ENCODE measurements around the gene TEKT3.
A peak's percentile ranks its signal among the peaks of the same experiment; 100 is the strongest.

TEKT3 gene

DNA sequence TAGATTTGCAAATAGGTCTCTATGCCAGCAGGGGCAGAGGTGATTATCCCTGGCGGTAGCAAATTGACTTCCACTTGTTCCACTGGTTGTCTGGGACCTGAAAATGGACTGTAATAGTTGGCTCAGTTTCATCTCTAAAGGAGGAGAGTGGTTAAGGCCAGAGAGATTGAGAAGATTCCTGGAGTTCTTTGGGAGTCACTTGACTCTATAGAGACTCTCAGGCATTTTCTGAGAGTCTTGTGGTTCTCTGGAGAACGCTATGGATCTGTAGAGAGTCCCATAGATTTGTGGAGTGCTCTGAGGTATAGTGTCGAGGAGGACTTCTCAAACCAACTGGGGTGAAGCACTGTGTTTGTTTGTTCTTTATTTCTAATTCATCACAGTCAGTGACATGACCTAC is 67.4 kb downstream of the TEKT3 start:
- Histone ChIP-seq H3K36me3 (replicated peaks; ENCODE audit: low read depth, low read length) (no peaks in the 10 kb centered on the region), H4K20me1 (ENCODE audit: insufficient read depth, low read length) (no peaks in the 10 kb centered on the region), H3K9ac (ENCODE audit: low read length) (no peak overlapping the region), H3K4me2 (ENCODE audit: low read length) (no peak overlapping the region), H3K4me1 (ENCODE audit: low read length) (no peaks in the 10 kb centered on the region), H3K27ac (ENCODE audit: low read length) (no peak overlapping the region), H3K79me2 (ENCODE audit: low read length) (no peaks in the 10 kb centered on the region), H3K4me3 (ENCODE audit: low read length) (no peak overlapping the region), H3K9me3 (ENCODE audit: insufficient read depth, low read length) (no peaks in the 10 kb centered on the region), H3K27me3 (ENCODE audit: low read depth, low read length) (no peaks in the 10 kb centered on the region), H2AFZ (ENCODE audit: low read depth, low read length) (no peak overlapping the region)
- TF ChIP-seq, protein P1, sequence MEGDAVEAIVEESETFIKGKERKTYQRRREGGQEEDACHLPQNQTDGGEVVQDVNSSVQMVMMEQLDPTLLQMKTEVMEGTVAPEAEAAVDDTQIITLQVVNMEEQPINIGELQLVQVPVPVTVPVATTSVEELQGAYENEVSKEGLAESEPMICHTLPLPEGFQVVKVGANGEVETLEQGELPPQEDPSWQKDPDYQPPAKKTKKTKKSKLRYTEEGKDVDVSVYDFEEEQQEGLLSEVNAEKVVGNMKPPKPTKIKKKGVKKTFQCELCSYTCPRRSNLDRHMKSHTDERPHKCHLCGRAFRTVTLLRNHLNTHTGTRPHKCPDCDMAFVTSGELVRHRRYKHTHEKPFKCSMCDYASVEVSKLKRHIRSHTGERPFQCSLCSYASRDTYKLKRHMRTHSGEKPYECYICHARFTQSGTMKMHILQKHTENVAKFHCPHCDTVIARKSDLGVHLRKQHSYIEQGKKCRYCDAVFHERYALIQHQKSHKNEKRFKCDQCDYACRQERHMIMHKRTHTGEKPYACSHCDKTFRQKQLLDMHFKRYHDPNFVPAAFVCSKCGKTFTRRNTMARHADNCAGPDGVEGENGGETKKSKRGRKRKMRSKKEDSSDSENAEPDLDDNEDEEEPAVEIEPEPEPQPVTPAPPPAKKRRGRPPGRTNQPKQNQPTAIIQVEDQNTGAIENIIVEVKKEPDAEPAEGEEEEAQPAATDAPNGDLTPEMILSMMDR (IDR thresholded peaks at IDR 0.05; ENCODE audit: low read depth, low read length), result no peak
- no peak for TF ChIP-seq EZH2phosphoT487 (IDR thresholded peaks at IDR 0.05; ENCODE audit: low read depth)

DNA sequence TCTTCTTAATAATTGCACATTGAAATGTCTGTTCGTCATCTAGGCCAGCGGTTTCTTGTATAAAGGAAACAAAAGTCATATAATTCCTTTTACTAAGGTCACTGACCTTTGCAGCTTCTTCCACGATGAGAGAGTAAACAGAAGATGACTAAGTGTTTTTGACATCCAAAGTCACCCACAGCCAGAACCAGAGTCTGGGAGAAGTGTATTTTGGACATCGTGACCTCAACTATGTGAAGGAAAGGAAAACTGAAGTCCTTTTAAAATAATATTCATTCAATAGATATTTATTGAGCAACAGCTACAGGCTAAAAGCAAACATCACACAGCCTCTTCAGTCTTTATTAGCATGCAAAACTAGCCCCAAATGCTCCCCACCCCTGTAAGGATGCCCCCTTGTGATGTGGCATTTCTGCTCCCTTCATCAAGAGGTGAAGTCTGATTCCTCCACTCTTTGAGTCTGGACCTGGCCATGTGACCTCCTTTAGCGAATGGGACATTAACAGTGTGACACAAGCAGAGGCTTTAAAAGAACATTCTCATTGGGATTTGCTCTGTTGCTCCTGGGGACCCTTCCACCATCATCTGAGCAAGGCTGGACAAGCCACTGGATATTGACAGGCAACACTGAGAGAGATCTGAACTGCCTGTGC is 68.1 kb downstream of the TEKT3 start:
- H3K9ac ChIP-seq (ENCODE audit: low read length), result no peak overlapping the region
- no peak overlapping the region for H3K27ac ChIP-seq (ENCODE audit: low read length)
- no peak for TF ChIP-seq EZH2phosphoT487 (IDR thresholded peaks at IDR 0.05; ENCODE audit: low read depth)
- TF ChIP-seq, protein P1 (IDR thresholded peaks at IDR 0.05; ENCODE audit: low read depth, low read length), result no peak
- H3K9me3 ChIP-seq (ENCODE audit: insufficient read depth, low read length), result no peaks in the 10 kb centered on the region
- H4K20me1 ChIP-seq (ENCODE audit: insufficient read depth, low read length), result no peaks in the 10 kb centered on the region
- no peaks in the 10 kb centered on the region for H3K36me3 ChIP-seq (replicated peaks; ENCODE audit: low read depth, low read length)
- no peak overlapping the region for H3K4me3 ChIP-seq (ENCODE audit: low read length)
- H3K4me1 ChIP-seq (ENCODE audit: low read length), result no peaks in the 10 kb centered on the region
- H3K79me2 ChIP-seq (ENCODE audit: low read length), result no peaks in the 10 kb centered on the region
- H3K4me2 ChIP-seq (ENCODE audit: low read length), result no peak overlapping the region
- no peaks in the 10 kb centered on the region for H3K27me3 ChIP-seq (ENCODE audit: low read depth, low read length)
- H2AFZ ChIP-seq (ENCODE audit: low read depth, low read length), result no peak overlapping the region

DNA sequence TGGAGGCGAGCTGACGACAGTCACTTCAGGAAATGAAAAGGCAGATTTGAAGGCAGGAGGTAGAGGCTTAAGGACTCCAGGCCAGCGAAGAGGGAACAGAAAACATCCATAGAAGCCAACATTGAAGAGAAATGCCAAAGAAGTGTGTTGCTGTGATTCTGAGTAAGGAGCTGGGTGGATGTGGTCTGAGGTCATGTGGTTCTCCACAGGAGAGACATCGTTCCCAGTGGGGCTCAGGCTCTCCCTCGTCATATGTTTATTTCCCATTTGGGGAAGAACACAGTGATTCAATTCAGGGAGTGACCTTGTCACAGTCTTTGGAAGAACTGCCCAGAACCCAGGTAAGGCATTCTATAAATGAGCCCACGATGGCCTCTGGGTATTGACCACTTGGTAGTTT is 69.7 kb downstream of the TEKT3 start:
- Histone ChIP-seq H3K4me2 (ENCODE audit: low read length) (no peak overlapping the region), H3K27ac (ENCODE audit: low read length) (no peak overlapping the region), H3K9me3 (ENCODE audit: insufficient read depth, low read length) (no peaks in the 10 kb centered on the region)

DNA sequence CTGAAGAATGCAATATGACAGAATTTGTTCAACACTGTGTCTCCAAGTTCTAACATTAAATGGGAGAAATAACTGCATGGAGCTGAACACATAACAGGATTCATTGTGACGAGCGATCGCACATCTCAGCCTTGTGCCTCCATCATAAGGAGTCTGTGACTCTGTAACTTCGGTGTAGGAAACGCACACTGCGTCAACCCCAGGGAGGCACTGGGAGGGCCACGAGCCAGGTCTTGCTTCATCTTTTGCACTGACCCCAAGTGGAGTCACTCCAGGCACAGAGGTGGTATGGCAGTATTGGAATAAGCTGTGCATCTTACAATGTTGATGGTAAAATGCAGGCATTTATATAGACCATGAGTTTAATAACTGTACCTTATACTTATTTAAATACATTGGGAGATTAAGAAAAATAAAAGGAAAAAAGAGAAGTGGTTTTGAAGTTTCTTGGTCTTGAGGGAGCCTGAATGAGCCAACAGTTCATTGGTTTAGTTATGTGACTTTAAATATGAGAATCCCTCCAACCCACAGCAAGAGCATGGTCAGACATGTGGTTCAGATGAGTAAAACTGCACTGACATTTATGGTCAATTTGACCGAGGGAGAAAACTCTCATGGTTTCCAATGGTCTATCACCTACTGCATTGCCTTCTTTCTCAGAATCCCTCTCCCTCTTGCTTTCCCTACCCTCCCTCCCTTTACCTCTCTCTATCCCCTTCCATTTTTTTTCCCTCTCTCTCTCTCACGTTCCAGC is 70.6 kb downstream of the TEKT3 start:
- TF ChIP-seq, protein P1 (IDR thresholded peaks at IDR 0.05; ENCODE audit: low read depth, low read length), result no peak
- TF ChIP-seq EZH2phosphoT487 (IDR thresholded peaks at IDR 0.05; ENCODE audit: low read depth), result no peak
- no peak overlapping the region for H3K4me3 ChIP-seq (ENCODE audit: low read length)
- H3K4me2 ChIP-seq (ENCODE audit: low read length), result 0 out of 2 replicates have a peak overlapping the region, but pooled peaks have one; percentile 14
- H3K79me2 ChIP-seq (ENCODE audit: low read length), result no peaks in the 10 kb centered on the region
- H4K20me1 ChIP-seq (ENCODE audit: insufficient read depth, low read length), result no peaks in the 10 kb centered on the region
- no peaks in the 10 kb centered on the region for H3K9me3 ChIP-seq (ENCODE audit: insufficient read depth, low read length)
- no peak overlapping the region for H3K27ac ChIP-seq (ENCODE audit: low read length)
- no peak overlapping the region for H3K9ac ChIP-seq (ENCODE audit: low read length)
- H3K4me1 ChIP-seq (ENCODE audit: low read length), result no peaks in the 10 kb centered on the region
- H3K36me3 ChIP-seq (replicated peaks; ENCODE audit: low read depth, low read length), result no peaks in the 10 kb centered on the region
- no peak overlapping the region for H2AFZ ChIP-seq (ENCODE audit: low read depth, low read length)
- H3K27me3 ChIP-seq (ENCODE audit: low read depth, low read length), result no peaks in the 10 kb centered on the region

More for the DNA sequence above, 69.7 kb downstream of the TEKT3 start:
- no peaks in the 10 kb centered on the region for H3K36me3 ChIP-seq (replicated peaks; ENCODE audit: low read depth, low read length)
- H4K20me1 ChIP-seq (ENCODE audit: insufficient read depth, low read length), result no peaks in the 10 kb centered on the region
- TF ChIP-seq, protein P1 (IDR thresholded peaks at IDR 0.05; ENCODE audit: low read depth, low read length), result no peak
- TF ChIP-seq EZH2phosphoT487 (IDR thresholded peaks at IDR 0.05; ENCODE audit: low read depth), result no peak
- no peaks in the 10 kb centered on the region for H3K4me1 ChIP-seq (ENCODE audit: low read length)
- no peaks in the 10 kb centered on the region for H3K27me3 ChIP-seq (ENCODE audit: low read depth, low read length)
- no peak overlapping the region for H3K9ac ChIP-seq (ENCODE audit: low read length)
- H2AFZ ChIP-seq (ENCODE audit: low read depth, low read length), result no peak overlapping the region
- H3K79me2 ChIP-seq (ENCODE audit: low read length), result no peaks in the 10 kb centered on the region
- no peak overlapping the region for H3K4me3 ChIP-seq (ENCODE audit: low read length)
